ENCODE measurements around the gene RFLNA. TPM values are rescaled to one million over a fixed set of nuclear protein-coding genes. Genes with fewer than 3 reads are reported as not detected.

RFLNA gene
- total RNA-seq, 1 experiment from 2014 or later, result 1.1 TPM

DNA sequence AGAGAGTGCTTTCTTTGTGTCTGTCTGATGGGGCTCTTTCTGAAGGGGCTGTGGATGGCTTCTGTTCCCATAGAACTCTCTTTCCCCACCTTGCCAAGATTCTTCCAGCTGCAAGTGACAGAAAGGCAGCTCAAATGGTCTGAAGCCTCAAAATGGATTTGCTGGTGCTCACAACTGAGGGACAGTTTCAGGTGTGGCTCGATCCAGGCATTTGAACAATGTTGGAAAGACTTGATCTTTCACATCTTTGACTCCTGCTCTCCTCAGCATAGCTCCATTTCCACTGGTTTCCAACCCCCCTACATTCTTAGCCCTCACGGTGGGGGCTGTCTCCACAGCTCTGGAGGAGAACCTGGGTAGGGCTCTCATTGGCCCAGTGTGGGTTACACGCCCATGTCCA lies 15.9 kb downstream of the RFLNA start:
- POLR2A ChIA-PET (ENCODE audit: low non-redundant PET), result no interaction called here
- Histone ChIP-seq H3K9me3 (ENCODE audit: low read depth, low read length, poor library complexity, severe bottlenecking) (no peaks in the 10 kb centered on the region), H3K27ac (ENCODE audit: low read depth, low read length, poor library complexity, severe bottlenecking) (no peak overlapping the region), H3K36me3 (ENCODE audit: insufficient read depth, low read length, poor library complexity, severe bottlenecking) (no peaks in the 10 kb centered on the region), H3K4me3 (ENCODE audit: low read depth, low read length, poor library complexity, severe bottlenecking) (no peak overlapping the region), H3K4me1 (ENCODE audit: insufficient read depth, low read length, poor library complexity, severe bottlenecking) (no peaks in the 10 kb centered on the region), H3K27me3 (replicated peaks; ENCODE audit: insufficient read depth, low read depth, low read length, poor library complexity) (no peaks in the 10 kb centered on the region)
- CTCF ChIA-PET, result no interaction called here
- TF ChIP-seq EZH2 (IDR thresholded peaks at IDR 0.05; ENCODE audit: borderline replicate concordance, low read depth, low read length, poor library complexity, severe bottlenecking), result no peak
- TF ChIP-seq, protein P1, sequence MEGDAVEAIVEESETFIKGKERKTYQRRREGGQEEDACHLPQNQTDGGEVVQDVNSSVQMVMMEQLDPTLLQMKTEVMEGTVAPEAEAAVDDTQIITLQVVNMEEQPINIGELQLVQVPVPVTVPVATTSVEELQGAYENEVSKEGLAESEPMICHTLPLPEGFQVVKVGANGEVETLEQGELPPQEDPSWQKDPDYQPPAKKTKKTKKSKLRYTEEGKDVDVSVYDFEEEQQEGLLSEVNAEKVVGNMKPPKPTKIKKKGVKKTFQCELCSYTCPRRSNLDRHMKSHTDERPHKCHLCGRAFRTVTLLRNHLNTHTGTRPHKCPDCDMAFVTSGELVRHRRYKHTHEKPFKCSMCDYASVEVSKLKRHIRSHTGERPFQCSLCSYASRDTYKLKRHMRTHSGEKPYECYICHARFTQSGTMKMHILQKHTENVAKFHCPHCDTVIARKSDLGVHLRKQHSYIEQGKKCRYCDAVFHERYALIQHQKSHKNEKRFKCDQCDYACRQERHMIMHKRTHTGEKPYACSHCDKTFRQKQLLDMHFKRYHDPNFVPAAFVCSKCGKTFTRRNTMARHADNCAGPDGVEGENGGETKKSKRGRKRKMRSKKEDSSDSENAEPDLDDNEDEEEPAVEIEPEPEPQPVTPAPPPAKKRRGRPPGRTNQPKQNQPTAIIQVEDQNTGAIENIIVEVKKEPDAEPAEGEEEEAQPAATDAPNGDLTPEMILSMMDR (conservative IDR thresholded peaks at IDR 0.05; ENCODE audit: low read depth, low read length), result no peak
- BruUV-seq (replicated peaks), result no TSS peak
- intact Hi-C loops (cut with micrococcal nuclease; ENCODE audit: unreplicated experiment), result no loop called here
- no peak for DNase-seq (ENCODE audit: low spot score)

DNA sequence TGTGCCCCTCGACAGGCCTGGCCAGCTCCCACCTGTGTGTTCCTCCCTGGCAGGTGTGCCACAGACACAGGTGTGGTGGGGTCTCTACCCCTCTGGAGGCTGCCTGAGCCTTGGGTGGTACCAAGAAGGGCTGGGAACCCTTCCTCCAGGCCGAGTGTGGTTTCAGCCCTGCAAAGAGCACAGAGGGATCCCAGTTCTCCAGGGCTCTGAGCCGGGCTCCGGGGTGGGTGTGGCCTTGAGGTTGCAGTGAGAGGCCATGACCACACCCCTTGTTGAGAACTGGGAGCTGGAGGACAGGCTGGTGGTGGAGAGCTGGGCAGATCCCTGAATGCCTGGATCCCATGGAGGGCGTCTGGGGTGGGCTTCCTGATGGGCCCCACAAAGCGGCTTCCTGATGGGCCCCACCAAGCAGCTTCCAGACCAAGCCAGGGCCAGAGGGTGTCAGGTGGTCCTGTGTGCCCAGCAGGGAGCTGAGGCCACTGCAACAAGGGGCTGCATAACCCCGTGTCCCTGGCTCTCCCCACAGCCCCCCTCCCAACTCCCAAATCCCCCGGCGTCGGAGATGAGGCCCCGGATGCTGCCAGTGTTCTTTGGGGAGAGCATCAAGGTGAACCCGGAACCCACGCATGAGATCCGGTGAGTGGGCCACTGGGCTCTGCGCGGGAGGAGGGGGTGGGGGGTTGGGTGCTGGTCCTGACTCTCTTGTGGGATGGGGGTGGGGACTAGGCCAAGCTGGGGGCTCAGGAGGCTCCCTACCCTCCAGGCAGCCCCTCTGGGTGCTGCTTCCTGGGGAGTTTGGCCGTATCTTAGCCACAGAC lies 16.6 kb downstream of the RFLNA start:
- POLR2A ChIA-PET (ENCODE audit: low non-redundant PET), result no interaction called here
- no peaks in the 10 kb centered on the region for H3K27me3 ChIP-seq (replicated peaks; ENCODE audit: insufficient read depth, low read depth, low read length, poor library complexity)
- intact Hi-C loops (cut with micrococcal nuclease; ENCODE audit: unreplicated experiment), result no loop called here
- no peak overlapping the region for H3K4me3 ChIP-seq (ENCODE audit: low read depth, low read length, poor library complexity, severe bottlenecking)
- DNase-seq (ENCODE audit: low spot score), result peak; percentile 46
- no peak overlapping the region for H3K27ac ChIP-seq (ENCODE audit: low read depth, low read length, poor library complexity, severe bottlenecking)
- H3K4me1 ChIP-seq (ENCODE audit: insufficient read depth, low read length, poor library complexity, severe bottlenecking), result no peaks in the 10 kb centered on the region
- no peak for TF ChIP-seq EZH2 (IDR thresholded peaks at IDR 0.05; ENCODE audit: borderline replicate concordance, low read depth, low read length, poor library complexity, severe bottlenecking)
- TF ChIP-seq, protein P1 (conservative IDR thresholded peaks at IDR 0.05; ENCODE audit: low read depth, low read length), result no peak
- no TSS peak for BruUV-seq (replicated peaks)
- CTCF ChIA-PET, result interaction anchor here (0.6 kb wide), 1 partner anchor 550 kb away, joined by 3 read pairs; no protein-coding TSS in a partner anchor
- H3K9me3 ChIP-seq (ENCODE audit: low read depth, low read length, poor library complexity, severe bottlenecking), result no peaks in the 10 kb centered on the region
- no peaks in the 10 kb centered on the region for H3K36me3 ChIP-seq (ENCODE audit: insufficient read depth, low read length, poor library complexity, severe bottlenecking)

DNA sequence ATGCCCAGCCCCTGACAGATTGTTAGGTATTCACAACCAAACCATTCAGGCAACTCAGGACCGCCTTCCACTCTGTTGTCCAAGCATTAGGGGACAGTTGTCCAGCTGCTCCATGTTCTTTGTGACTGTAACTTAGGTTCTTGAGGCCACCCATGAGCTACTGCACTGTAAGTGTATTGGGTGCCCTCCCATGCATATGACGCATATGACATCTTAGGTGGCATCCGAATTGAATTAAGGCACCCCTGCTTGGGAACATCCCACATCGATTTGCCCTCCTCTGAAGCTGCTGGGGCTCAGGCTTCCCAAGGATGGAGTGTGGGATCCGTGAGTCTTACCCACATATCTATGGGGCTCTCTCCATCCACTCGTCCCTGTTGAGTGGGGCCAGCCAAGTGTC lies 17.7 kb downstream of the RFLNA start:
- Histone ChIP-seq H3K27me3 (replicated peaks; ENCODE audit: insufficient read depth, low read depth, low read length, poor library complexity) (no peaks in the 10 kb centered on the region), H3K9me3 (ENCODE audit: low read depth, low read length, poor library complexity, severe bottlenecking) (no peaks in the 10 kb centered on the region), H3K4me1 (ENCODE audit: insufficient read depth, low read length, poor library complexity, severe bottlenecking) (no peaks in the 10 kb centered on the region), H3K36me3 (ENCODE audit: insufficient read depth, low read length, poor library complexity, severe bottlenecking) (no peaks in the 10 kb centered on the region), H3K4me3 (ENCODE audit: low read depth, low read length, poor library complexity, severe bottlenecking) (no peak overlapping the region), H3K27ac (ENCODE audit: low read depth, low read length, poor library complexity, severe bottlenecking) (no peak overlapping the region)
- ChIA-PET POLR2A (ENCODE audit: low non-redundant PET) (no interaction called here), CTCF (no interaction called here)
- intact Hi-C loops (cut with micrococcal nuclease; ENCODE audit: unreplicated experiment), result no loop called here
- DNase-seq (ENCODE audit: low spot score), result no peak
- TF ChIP-seq EZH2 (IDR thresholded peaks at IDR 0.05; ENCODE audit: borderline replicate concordance, low read depth, low read length, poor library complexity, severe bottlenecking), result no peak
- TF ChIP-seq, protein P1 (conservative IDR thresholded peaks at IDR 0.05; ENCODE audit: low read depth, low read length), result no peak
- BruUV-seq (replicated peaks), result no TSS peak

Measured in A673 (cell line).